Measurements from ENCODE around the gene BSND.

The BSND gene

DNA sequence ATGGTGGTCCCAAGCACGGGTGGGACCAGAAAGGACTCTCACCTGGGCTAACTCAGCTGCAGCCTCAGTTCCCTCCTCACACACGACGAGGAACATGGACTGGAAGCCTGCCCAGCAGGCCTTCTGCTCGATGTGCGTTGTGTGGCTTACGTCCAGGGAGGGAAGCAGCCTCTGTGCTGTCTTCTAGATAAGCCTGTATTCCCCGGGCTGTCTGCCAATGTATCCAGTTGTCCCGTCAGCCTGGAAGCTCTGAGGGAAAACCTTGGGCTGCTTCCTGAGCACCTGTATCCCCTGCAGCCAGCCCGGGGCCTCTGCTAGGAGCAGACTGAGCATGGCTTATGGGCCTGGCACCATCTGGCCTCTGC lies 51.2 kb downstream of the BSND start:
- peak; percentile 28 for ATAC-seq

DNA sequence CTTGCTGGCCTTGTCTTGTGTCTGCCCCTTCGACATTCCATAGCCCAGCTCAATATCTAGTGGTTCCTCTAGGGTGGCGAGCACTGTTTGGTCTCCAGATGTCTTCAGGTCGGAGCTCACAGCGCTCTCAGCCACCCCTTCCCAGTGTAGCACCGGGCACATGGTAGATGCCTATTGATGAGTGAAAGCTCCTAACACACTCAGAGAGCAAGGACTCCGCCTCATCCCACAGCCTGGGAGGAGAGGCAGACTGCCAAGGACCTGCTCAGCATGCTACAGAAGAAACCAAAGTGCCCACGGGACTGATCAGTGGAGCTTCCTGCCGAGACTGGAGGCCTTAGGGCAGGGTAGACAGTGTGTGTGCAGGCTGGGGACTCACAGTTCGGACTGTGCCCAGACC lies 51.5 kb downstream of the BSND start:
- no peak for TF ChIP-seq ISL1 (CRISPR knock-in tag; IDR thresholded peaks at IDR 0.05)
- ATAC-seq, result peak; percentile 47

More for the DNA sequence above, 51.2 kb downstream of the BSND start:
- TF ChIP-seq CSDC2 (CRISPR knock-in tag; IDR thresholded peaks at IDR 0.05), result no peak
- no peak for TF ChIP-seq ZFP30 (CRISPR knock-in tag; IDR thresholded peaks at IDR 0.05)
- TF ChIP-seq BACH2 (CRISPR knock-in tag; IDR thresholded peaks at IDR 0.05; ENCODE audit: borderline replicate concordance), result no peak
- TF ChIP-seq, protein P1, sequence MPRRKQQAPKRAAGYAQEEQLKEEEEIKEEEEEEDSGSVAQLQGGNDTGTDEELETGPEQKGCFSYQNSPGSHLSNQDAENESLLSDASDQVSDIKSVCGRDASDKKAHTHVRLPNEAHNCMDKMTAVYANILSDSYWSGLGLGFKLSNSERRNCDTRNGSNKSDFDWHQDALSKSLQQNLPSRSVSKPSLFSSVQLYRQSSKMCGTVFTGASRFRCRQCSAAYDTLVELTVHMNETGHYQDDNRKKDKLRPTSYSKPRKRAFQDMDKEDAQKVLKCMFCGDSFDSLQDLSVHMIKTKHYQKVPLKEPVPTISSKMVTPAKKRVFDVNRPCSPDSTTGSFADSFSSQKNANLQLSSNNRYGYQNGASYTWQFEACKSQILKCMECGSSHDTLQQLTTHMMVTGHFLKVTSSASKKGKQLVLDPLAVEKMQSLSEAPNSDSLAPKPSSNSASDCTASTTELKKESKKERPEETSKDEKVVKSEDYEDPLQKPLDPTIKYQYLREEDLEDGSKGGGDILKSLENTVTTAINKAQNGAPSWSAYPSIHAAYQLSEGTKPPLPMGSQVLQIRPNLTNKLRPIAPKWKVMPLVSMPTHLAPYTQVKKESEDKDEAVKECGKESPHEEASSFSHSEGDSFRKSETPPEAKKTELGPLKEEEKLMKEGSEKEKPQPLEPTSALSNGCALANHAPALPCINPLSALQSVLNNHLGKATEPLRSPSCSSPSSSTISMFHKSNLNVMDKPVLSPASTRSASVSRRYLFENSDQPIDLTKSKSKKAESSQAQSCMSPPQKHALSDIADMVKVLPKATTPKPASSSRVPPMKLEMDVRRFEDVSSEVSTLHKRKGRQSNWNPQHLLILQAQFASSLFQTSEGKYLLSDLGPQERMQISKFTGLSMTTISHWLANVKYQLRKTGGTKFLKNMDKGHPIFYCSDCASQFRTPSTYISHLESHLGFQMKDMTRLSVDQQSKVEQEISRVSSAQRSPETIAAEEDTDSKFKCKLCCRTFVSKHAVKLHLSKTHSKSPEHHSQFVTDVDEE (CRISPR knock-in tag; IDR thresholded peaks at IDR 0.05), result no peak
- no peak for TF ChIP-seq ZFP3 (CRISPR knock-in tag; IDR thresholded peaks at IDR 0.05)
- TF ChIP-seq, protein P2, sequence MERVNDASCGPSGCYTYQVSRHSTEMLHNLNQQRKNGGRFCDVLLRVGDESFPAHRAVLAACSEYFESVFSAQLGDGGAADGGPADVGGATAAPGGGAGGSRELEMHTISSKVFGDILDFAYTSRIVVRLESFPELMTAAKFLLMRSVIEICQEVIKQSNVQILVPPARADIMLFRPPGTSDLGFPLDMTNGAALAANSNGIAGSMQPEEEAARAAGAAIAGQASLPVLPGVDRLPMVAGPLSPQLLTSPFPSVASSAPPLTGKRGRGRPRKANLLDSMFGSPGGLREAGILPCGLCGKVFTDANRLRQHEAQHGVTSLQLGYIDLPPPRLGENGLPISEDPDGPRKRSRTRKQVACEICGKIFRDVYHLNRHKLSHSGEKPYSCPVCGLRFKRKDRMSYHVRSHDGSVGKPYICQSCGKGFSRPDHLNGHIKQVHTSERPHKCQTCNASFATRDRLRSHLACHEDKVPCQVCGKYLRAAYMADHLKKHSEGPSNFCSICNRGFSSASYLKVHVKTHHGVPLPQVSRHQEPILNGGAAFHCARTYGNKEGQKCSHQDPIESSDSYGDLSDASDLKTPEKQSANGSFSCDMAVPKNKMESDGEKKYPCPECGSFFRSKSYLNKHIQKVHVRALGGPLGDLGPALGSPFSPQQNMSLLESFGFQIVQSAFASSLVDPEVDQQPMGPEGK (CRISPR knock-in tag; IDR thresholded peaks at IDR 0.05; ENCODE audit: borderline replicate concordance), result no peak
- no peak for TF ChIP-seq GLIS3 (CRISPR knock-in tag; IDR thresholded peaks at IDR 0.05)
- no peak for TF ChIP-seq ISL1 (CRISPR knock-in tag; IDR thresholded peaks at IDR 0.05)
- no peak for TF ChIP-seq ZNF8 (CRISPR knock-in tag; IDR thresholded peaks at IDR 0.05)
- TF ChIP-seq OSR1 (CRISPR knock-in tag; IDR thresholded peaks at IDR 0.05), result no peak
- TF ChIP-seq TCF4 (CRISPR knock-in tag; IDR thresholded peaks at IDR 0.05; ENCODE audit: borderline replicate concordance), result no peak
- TF ChIP-seq ZC3H10 (CRISPR knock-in tag; IDR thresholded peaks at IDR 0.05), result no peak
- TF ChIP-seq ARNTL (CRISPR knock-in tag; IDR thresholded peaks at IDR 0.05; ENCODE audit: borderline replicate concordance, low read depth), result no peak
- TF ChIP-seq, protein P3, sequence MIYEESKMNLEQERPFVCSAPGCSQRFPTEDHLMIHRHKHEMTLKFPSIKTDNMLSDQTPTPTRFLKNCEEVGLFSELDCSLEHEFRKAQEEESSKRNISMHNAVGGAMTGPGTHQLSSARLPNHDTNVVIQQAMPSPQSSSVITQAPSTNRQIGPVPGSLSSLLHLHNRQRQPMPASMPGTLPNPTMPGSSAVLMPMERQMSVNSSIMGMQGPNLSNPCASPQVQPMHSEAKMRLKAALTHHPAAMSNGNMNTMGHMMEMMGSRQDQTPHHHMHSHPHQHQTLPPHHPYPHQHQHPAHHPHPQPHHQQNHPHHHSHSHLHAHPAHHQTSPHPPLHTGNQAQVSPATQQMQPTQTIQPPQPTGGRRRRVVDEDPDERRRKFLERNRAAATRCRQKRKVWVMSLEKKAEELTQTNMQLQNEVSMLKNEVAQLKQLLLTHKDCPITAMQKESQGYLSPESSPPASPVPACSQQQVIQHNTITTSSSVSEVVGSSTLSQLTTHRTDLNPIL (CRISPR knock-in tag; IDR thresholded peaks at IDR 0.05; ENCODE audit: low read depth), result no peak
- no peak for TF ChIP-seq ZNF70 (CRISPR knock-in tag; IDR thresholded peaks at IDR 0.05)
- no peak for TF ChIP-seq TOX (CRISPR knock-in tag; IDR thresholded peaks at IDR 0.05; ENCODE audit: borderline replicate concordance)
- TF ChIP-seq RARB (CRISPR knock-in tag; IDR thresholded peaks at IDR 0.05), result no peak
- TF ChIP-seq, protein P4, sequence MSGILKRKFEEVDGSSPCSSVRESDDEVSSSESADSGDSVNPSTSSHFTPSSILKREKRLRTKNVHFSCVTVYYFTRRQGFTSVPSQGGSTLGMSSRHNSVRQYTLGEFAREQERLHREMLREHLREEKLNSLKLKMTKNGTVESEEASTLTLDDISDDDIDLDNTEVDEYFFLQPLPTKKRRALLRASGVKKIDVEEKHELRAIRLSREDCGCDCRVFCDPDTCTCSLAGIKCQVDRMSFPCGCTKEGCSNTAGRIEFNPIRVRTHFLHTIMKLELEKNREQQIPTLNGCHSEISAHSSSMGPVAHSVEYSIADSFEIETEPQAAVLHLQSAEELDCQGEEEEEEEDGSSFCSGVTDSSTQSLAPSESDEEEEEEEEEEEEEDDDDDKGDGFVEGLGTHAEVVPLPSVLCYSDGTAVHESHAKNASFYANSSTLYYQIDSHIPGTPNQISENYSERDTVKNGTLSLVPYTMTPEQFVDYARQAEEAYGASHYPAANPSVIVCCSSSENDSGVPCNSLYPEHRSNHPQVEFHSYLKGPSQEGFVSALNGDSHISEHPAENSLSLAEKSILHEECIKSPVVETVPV (CRISPR knock-in tag; IDR thresholded peaks at IDR 0.05), result no peak
- no peak for TF ChIP-seq ESRRG (CRISPR knock-in tag; IDR thresholded peaks at IDR 0.05)

DNA sequence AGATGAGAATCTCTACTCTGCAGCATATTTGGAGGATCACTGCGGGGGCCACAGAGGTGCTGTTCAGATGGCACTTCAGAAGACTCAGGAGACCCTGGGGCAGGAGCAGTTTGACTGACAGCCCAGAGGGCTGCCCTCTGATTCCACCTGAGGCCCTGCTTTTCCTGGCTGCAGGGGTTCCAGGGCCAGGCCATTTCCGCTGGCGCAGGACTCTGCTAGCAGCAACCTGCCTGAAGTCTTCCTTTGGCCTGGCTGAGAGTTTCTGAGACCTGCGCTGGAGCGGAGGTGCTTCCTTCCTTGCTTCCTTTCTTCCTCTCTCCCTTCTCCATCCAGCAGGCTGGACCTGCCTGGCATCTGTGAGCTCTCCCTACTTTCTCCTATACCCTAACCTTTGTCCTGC lies 52.4 kb downstream of the BSND start:
- TF ChIP-seq, protein P1 (CRISPR knock-in tag; IDR thresholded peaks at IDR 0.05), result no peak
- TF ChIP-seq TOX (CRISPR knock-in tag; IDR thresholded peaks at IDR 0.05; ENCODE audit: borderline replicate concordance) (no peak), ARNTL (CRISPR knock-in tag; IDR thresholded peaks at IDR 0.05; ENCODE audit: borderline replicate concordance, low read depth) (no peak), RARB (CRISPR knock-in tag; IDR thresholded peaks at IDR 0.05) (no peak), ZNF70 (CRISPR knock-in tag; IDR thresholded peaks at IDR 0.05) (no peak), ISL1 (CRISPR knock-in tag; IDR thresholded peaks at IDR 0.05) (no peak), SNAI2 (CRISPR knock-in tag; IDR thresholded peaks at IDR 0.05) (no peak), OSR1 (CRISPR knock-in tag; IDR thresholded peaks at IDR 0.05) (no peak), TCF4 (CRISPR knock-in tag; IDR thresholded peaks at IDR 0.05; ENCODE audit: borderline replicate concordance) (no peak), GLIS3 (CRISPR knock-in tag; IDR thresholded peaks at IDR 0.05) (no peak)
- TF ChIP-seq, protein P2 (CRISPR knock-in tag; IDR thresholded peaks at IDR 0.05; ENCODE audit: borderline replicate concordance), result no peak
- TF ChIP-seq, protein P4 (CRISPR knock-in tag; IDR thresholded peaks at IDR 0.05), result no peak

More for the DNA sequence above, 52.4 kb downstream of the BSND start:
- ATAC-seq, result no peak
